IPS DF 6.9 (cell line): ENCODE results near the gene TMEM260.

ENCODE experiments used
- DNase-seq: peaks from one replicate; pipeline ENCODE4 v3.0.0-alpha.2; 2013; ENCODE audit warnings: low read depth, low spot score
- H3K27ac ChIP-seq: one replicate; pipeline ENCODE4 v1.5.1; 2013; ENCODE audit warnings: low read length, control low read depth
- H3K27me3 ChIP-seq: 2 replicates; pipeline ENCODE4 v1.6.1; 2013; ENCODE audit warnings: mild to moderate bottlenecking, low read length; ENCODE audit not compliant: control insufficient read depth, insufficient read depth
- H3K36me3 ChIP-seq: 2 replicates; pipeline ENCODE4 v1.6.1; 2013; ENCODE audit warnings: low read length; ENCODE audit not compliant: control insufficient read depth, insufficient read depth
- H3K4me1 ChIP-seq: 2 replicates; pipeline ENCODE4 v1.6.1; 2013; ENCODE audit warnings: low read length; ENCODE audit not compliant: control insufficient read depth, insufficient read depth
- H3K4me3 ChIP-seq: 2 replicates; pipeline ENCODE4 v1.5.1; 2013; ENCODE audit warnings: mild to moderate bottlenecking, low read length
- H3K9me3 ChIP-seq: 2 replicates; pipeline ENCODE4 v1.6.1; 2013; ENCODE audit warnings: low read length, inconsistent platforms; ENCODE audit not compliant: control insufficient read depth, insufficient read depth
- WGBS: extraction: QIAGEN DNeasy Blood & Tissue Kit; methylation state at CpG from one replicate; pipeline ENCODE4 v1.1.7; 2013; ENCODE audit warnings: mixed read lengths, missing lambda C conversion rate; ENCODE audit not compliant: insufficient read length, insufficient coverage; 5-methylcytosine and 5-hydroxymethylcytosine counted together

Gene TMEM260

GRCh38 chr14:56648508-56649301 is 69.1 kb downstream of the TMEM260 start:
- no peak overlapping the region for H3K27ac ChIP-seq
- H3K36me3 ChIP-seq, result no peaks in the 10 kb centered on the region
- H3K4me3 ChIP-seq, result no peak overlapping the region
- no peaks in the 10 kb centered on the region for H3K4me1 ChIP-seq
- H3K27me3 ChIP-seq, result no peaks in the 10 kb centered on the region
- H3K9me3 ChIP-seq, result no peaks in the 10 kb centered on the region
- DNase-seq, result no peak
- WGBS, result no CpG with 5 or more reads among the region's 6 CpGs

GRCh38 chr14:56649382-56649781 is 69.8 kb downstream of the TMEM260 start:
- no CpG with 5 or more reads among the region's 3 CpGs for WGBS
- H3K9me3 ChIP-seq, result no peaks in the 10 kb centered on the region
- no peak for DNase-seq

GRCh38 chr14:56650048-56650447 is 70.5 kb downstream of the TMEM260 start:
- no CpG with 5 or more reads among the region's 9 CpGs for WGBS
- no peaks in the 10 kb centered on the region for H3K36me3 ChIP-seq
- H3K4me3 ChIP-seq, result no peak overlapping the region
- DNase-seq, result no peak
- H3K9me3 ChIP-seq, result no peaks in the 10 kb centered on the region
- no peaks in the 10 kb centered on the region for H3K4me1 ChIP-seq
- H3K27ac ChIP-seq, result no peak overlapping the region
- no peaks in the 10 kb centered on the region for H3K27me3 ChIP-seq

More at GRCh38 chr14:56649382-56649781, 69.8 kb downstream of the TMEM260 start:
- H3K4me1 ChIP-seq, result no peaks in the 10 kb centered on the region
- H3K27me3 ChIP-seq, result no peaks in the 10 kb centered on the region
- no peak overlapping the region for H3K4me3 ChIP-seq
- H3K27ac ChIP-seq, result no peak overlapping the region
- no peaks in the 10 kb centered on the region for H3K36me3 ChIP-seq

- no peak for DNase-seq
These were observed 71.4 kb downstream of the TMEM260 start for GRCh38 chr14:56650979-56651378.

GRCh38 chr14:56657604-56658003 is 78.0 kb downstream of the TMEM260 start:
- Histone ChIP-seq H3K36me3 (no peaks in the 10 kb centered on the region), H3K4me1 (peaks cover 2% of the 10 kb centered on the region; the same call in 1 of the 2 replicates), H3K27ac (no peak overlapping the region), H3K4me3 (no peak overlapping the region), H3K9me3 (no peaks in the 10 kb centered on the region), H3K27me3 (no peaks in the 10 kb centered on the region)
- no peak for DNase-seq
- no CpG with 5 or more reads among the region's 2 CpGs for WGBS

More at GRCh38 chr14:56650979-56651378, 71.4 kb downstream of the TMEM260 start:
- H3K4me3 ChIP-seq, result no peak overlapping the region
- H3K36me3 ChIP-seq, result no peaks in the 10 kb centered on the region
- H3K27me3 ChIP-seq, result no peaks in the 10 kb centered on the region
- H3K9me3 ChIP-seq, result no peaks in the 10 kb centered on the region
- H3K4me1 ChIP-seq, result no peaks in the 10 kb centered on the region
- H3K27ac ChIP-seq, result no peak overlapping the region

GRCh38 chr14:56659378-56659777 is 79.8 kb downstream of the TMEM260 start:
- no CpG with 5 or more reads among the region's 8 CpGs for WGBS
- DNase-seq, result no peak
- no peak overlapping the region for H3K27ac ChIP-seq

GRCh38 chr14:56659964-56660551 is 80.5 kb downstream of the TMEM260 start:
- no CpG with 5 or more reads among the region's 7 CpGs for WGBS
- no peaks in the 10 kb centered on the region for H3K9me3 ChIP-seq
- peaks cover 2% of the 10 kb centered on the region; the same call in 1 of the 2 replicates for H3K4me1 ChIP-seq
- H3K4me3 ChIP-seq, result no peak overlapping the region
- H3K27ac ChIP-seq, result no peak overlapping the region
- no peaks in the 10 kb centered on the region for H3K27me3 ChIP-seq
- no peak for DNase-seq
- H3K36me3 ChIP-seq, result no peaks in the 10 kb centered on the region

More at GRCh38 chr14:56659378-56659777, 79.8 kb downstream of the TMEM260 start:
- Histone ChIP-seq H3K9me3 (no peaks in the 10 kb centered on the region), H3K36me3 (no peaks in the 10 kb centered on the region), H3K4me3 (no peak overlapping the region), H3K27me3 (no peaks in the 10 kb centered on the region), H3K4me1 (peaks cover 2% of the 10 kb centered on the region; the same call in 1 of the 2 replicates)

- no CpG with 5 or more reads among the region's 6 CpGs for WGBS
- Histone ChIP-seq H3K4me3 (no peak overlapping the region), H3K9me3 (no peaks in the 10 kb centered on the region), H3K27ac (no peak overlapping the region), H3K36me3 (no peaks in the 10 kb centered on the region), H3K27me3 (no peaks in the 10 kb centered on the region), H3K4me1 (peaks cover 2% of the 10 kb centered on the region; the same call in 1 of the 2 replicates)
- no peak for DNase-seq
These were observed 81.2 kb downstream of the TMEM260 start for GRCh38 chr14:56660677-56661389.

GRCh38 chr14:56661478-56661877 is 81.9 kb downstream of the TMEM260 start:
- Histone ChIP-seq H3K27me3 (no peaks in the 10 kb centered on the region), H3K27ac (no peak overlapping the region), H3K4me1 (peaks cover 2% of the 10 kb centered on the region; the same call in 1 of the 2 replicates), H3K9me3 (no peaks in the 10 kb centered on the region), H3K36me3 (no peaks in the 10 kb centered on the region), H3K4me3 (no peak overlapping the region)
- no CpG with 5 or more reads among the region's 1 CpG for WGBS
- DNase-seq, result no peak

- Histone ChIP-seq H3K9me3 (no peaks in the 10 kb centered on the region; the same call in 1 of the 2 replicates), H3K4me3 (no peak overlapping the region), H3K27ac (no peak overlapping the region), H3K36me3 (no peaks in the 10 kb centered on the region), H3K4me1 (peaks cover 2% of the 10 kb centered on the region; the same call in 1 of the 2 replicates), H3K27me3 (no peaks in the 10 kb centered on the region)
- WGBS, result no CpG with 5 or more reads among the region's 12 CpGs
- no peak for DNase-seq
These were observed 85.3 kb downstream of the TMEM260 start for GRCh38 chr14:56664811-56665421.
